DND-41 (cell line): ENCODE data around the gene FAN1.
"Not testable (repeated sequence)": the region's sequence is repeated elsewhere in the genome, so short reads cannot be mapped to it uniquely, and the experiment has no call there.

ENCODE experiments used
- ATAC-seq: fragments of 200-7000 bp; cut with Tn5 transposase; 3 replicates; pipeline ENCODE4 v1.9.1; 2021; ENCODE audit warnings: low read depth; ENCODE audit not compliant: insufficient read depth
- DNase-seq: peaks from one replicate; pipeline ENCODE4 v3.0.0-alpha.2; 2020
- H2AFZ ChIP-seq: 2 replicates; pipeline ENCODE4 v1.6.0; 2012; ENCODE audit warnings: low read depth, low read length
- H3K27ac ChIP-seq: 2 replicates; pipeline ENCODE4 v1.5.1; 2012; ENCODE audit warnings: low read length, inconsistent platforms
- H3K27me3 ChIP-seq: fragments of 200-600 bp; sonication (generic); 2 replicates; pipeline ENCODE4 v1.6.0; 2012; ENCODE audit warnings: low read length, mild to moderate bottlenecking, inconsistent platforms; ENCODE audit not compliant: insufficient read depth, poor library complexity
- H3K36me3 ChIP-seq: 2 replicates; pipeline ENCODE4 v1.5.1; 2012; ENCODE audit warnings: low read length, inconsistent platforms; ENCODE audit not compliant: insufficient read depth
- H3K4me1 ChIP-seq: 2 replicates; pipeline ENCODE4 v1.5.1; 2012; ENCODE audit warnings: mild to moderate bottlenecking, low read length; ENCODE audit not compliant: insufficient read depth
- H3K4me2 ChIP-seq: 2 replicates; pipeline ENCODE4 v1.6.0; 2012; ENCODE audit warnings: mild to moderate bottlenecking, moderate library complexity, low read length, inconsistent platforms; ENCODE audit not compliant: insufficient read depth
- H3K4me3 ChIP-seq, 2 experiments: fragments of 200-600 bp in 1 of 2; shearing (Covaris generic) in 1 of 2; 2 replicates each; pipeline ENCODE4 v1.5.1; 2012 to 2016; ENCODE audit warnings: inconsistent platforms in 2 of 2, low read length in 2 of 2, mild to moderate bottlenecking in 2 of 2, low read depth in 1 of 2, moderate library complexity in 1 of 2
- H3K79me2 ChIP-seq: 2 replicates; pipeline ENCODE4 v1.6.0; 2012; ENCODE audit warnings: low read length, inconsistent platforms; ENCODE audit not compliant: insufficient read depth
- H3K9ac ChIP-seq: 2 replicates; pipeline ENCODE4 v1.6.0; 2012; ENCODE audit warnings: low read depth, mild to moderate bottlenecking, inconsistent platforms, low read length, moderate library complexity
- H3K9me3 ChIP-seq: 2 replicates; pipeline ENCODE4 v1.5.1; 2012; ENCODE audit warnings: low read length, moderate library complexity, mild to moderate bottlenecking, inconsistent platforms; ENCODE audit not compliant: insufficient read depth, severe bottlenecking
- H4K20me1 ChIP-seq: 2 replicates; pipeline ENCODE4 v1.6.0; 2012; ENCODE audit warnings: low read length; ENCODE audit not compliant: insufficient read depth
- EZH2 ChIP-seq: IDR thresholded peaks from 3 replicates; pipeline ENCODE4 v1.6.1; 2012; ENCODE audit warnings: borderline replicate concordance, low read depth, mild to moderate bottlenecking, moderate library complexity, low read length, inconsistent platforms; ENCODE audit not compliant: severe bottlenecking
- TF ChIP-seq, protein P1 (sequence below): IDR thresholded peaks from 2 replicates; pipeline ENCODE4 v1.5.1; 2012; ENCODE audit warnings: borderline replicate concordance, low read length, moderate library complexity, mild to moderate bottlenecking; ENCODE audit not compliant: poor library complexity, severe bottlenecking; ENCODE audit errors: extremely low read depth

Gene FAN1

DNA sequence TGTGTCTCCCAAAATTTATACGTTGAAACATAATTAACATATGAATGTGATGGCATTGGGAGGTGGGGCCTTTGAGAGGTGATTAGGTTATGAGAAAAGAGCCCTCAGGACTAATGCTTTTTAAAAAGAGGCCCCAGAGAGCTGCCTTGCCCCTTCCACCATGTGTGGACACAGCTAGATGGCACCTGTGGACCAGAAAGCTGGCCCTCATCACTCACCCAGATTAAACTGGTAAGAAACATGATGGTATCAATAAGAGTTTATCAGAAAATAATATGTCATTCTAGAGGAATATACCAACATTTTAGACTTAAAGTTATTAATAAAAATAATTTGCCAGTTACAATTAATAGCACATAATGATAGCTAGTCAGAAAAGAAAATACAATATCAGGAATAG, 25.2 kb upstream of the FAN1 start:
- Histone ChIP-seq H3K4me3 (no peak overlapping the region), H3K4me1 (no peaks in the 10 kb centered on the region), H2AFZ (no peak overlapping the region), H4K20me1 (peaks cover 4% of the 10 kb centered on the region; the same call in 1 of the 2 replicates), H3K27ac (no peak overlapping the region), H3K4me2 (no peak overlapping the region), H3K79me2 (peaks cover 47% of the 10 kb centered on the region; the same call in 1 of the 2 replicates), H3K9me3 (no peaks in the 10 kb centered on the region), H3K36me3 (peaks cover 24% of the 10 kb centered on the region), H3K9ac (no peak overlapping the region), H3K27me3 (no peaks in the 10 kb centered on the region)
- DNase-seq (no peak), ATAC-seq (no peak)
- TF ChIP-seq, protein P1, sequence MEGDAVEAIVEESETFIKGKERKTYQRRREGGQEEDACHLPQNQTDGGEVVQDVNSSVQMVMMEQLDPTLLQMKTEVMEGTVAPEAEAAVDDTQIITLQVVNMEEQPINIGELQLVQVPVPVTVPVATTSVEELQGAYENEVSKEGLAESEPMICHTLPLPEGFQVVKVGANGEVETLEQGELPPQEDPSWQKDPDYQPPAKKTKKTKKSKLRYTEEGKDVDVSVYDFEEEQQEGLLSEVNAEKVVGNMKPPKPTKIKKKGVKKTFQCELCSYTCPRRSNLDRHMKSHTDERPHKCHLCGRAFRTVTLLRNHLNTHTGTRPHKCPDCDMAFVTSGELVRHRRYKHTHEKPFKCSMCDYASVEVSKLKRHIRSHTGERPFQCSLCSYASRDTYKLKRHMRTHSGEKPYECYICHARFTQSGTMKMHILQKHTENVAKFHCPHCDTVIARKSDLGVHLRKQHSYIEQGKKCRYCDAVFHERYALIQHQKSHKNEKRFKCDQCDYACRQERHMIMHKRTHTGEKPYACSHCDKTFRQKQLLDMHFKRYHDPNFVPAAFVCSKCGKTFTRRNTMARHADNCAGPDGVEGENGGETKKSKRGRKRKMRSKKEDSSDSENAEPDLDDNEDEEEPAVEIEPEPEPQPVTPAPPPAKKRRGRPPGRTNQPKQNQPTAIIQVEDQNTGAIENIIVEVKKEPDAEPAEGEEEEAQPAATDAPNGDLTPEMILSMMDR: no peak
- no peak for TF ChIP-seq EZH2

DNA sequence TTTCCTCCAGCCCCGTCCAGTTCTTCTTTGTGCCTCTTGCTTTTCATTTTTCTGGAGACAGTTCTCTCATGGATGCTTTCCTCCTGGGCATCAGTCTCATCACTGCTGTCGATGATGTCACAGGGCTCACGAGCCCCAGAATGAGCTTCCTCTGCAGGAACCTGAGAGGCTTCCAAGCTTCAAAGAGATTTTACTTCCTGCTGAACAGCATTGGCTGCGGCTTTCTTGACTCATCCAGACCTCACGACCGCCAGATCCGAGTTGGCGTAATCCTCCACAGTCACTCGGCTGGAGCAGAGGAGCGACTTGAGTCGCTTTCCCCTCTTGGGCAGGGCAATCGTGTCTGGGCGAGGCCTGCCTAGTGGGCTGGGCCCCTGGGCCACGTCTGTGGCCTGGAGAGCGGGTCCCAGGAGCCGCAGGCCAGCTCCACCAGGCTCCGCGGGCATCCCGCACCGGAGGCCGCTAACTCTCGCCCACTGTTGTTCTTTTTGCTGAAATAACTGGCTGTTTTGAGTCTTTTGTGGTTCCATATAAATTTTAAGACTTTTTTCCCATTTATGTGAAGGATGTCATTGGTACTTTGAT, 20.8 kb upstream of the FAN1 start:
- no peak for DNase-seq
- Histone ChIP-seq H2AFZ (no peak overlapping the region), H3K27me3 (no peaks in the 10 kb centered on the region), H3K4me3 (no peak overlapping the region), H3K9ac (no peak overlapping the region), H4K20me1 (peaks cover 9% of the 10 kb centered on the region; the same call in 1 of the 2 replicates), H3K4me1 (no peaks in the 10 kb centered on the region), H3K36me3 (peaks cover 22% of the 10 kb centered on the region; the same call in 1 of the 2 replicates), H3K4me2 (no peak overlapping the region), H3K9me3 (no peaks in the 10 kb centered on the region), H3K79me2 (peaks cover 37% of the 10 kb centered on the region; the same call in 1 of the 2 replicates), H3K27ac (no peak overlapping the region)
- ATAC-seq: no peak
- TF ChIP-seq, protein P1: no peak
- TF ChIP-seq EZH2: no peak

DNA sequence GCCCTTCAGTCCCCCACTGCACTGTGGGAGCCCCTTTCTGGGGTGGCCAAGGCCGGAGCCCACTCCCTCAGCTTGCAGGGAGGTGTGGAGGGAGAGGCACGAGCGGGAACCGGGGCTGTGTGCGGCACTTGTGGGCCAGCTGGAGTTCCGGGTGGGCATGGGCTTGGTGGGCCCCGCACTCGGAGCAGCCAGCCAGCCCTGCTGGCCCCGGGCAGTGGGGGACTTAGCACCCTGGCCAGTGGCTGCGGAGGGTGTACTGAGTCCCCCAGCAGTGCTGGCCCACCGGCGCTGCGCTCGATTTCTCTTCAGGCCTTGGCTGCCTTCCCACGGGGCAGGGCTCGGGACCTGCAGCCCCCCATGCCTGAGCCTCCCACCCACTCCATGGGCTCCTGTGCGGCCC, 20.0 kb upstream of the FAN1 start:
- not testable (repeated sequence) for DNase-seq, H3K27ac ChIP-seq, H3K4me2 ChIP-seq, H3K9me3 ChIP-seq, H3K9ac ChIP-seq, H3K27me3 ChIP-seq, H3K4me3 ChIP-seq, H2AFZ ChIP-seq, H4K20me1 ChIP-seq, H3K4me1 ChIP-seq, ATAC-seq
- Histone ChIP-seq H3K36me3 (peaks cover 22% of the 10 kb centered on the region; the same call in 1 of the 2 replicates), H3K79me2 (peaks cover 35% of the 10 kb centered on the region; the same call in 1 of the 2 replicates)

DNA sequence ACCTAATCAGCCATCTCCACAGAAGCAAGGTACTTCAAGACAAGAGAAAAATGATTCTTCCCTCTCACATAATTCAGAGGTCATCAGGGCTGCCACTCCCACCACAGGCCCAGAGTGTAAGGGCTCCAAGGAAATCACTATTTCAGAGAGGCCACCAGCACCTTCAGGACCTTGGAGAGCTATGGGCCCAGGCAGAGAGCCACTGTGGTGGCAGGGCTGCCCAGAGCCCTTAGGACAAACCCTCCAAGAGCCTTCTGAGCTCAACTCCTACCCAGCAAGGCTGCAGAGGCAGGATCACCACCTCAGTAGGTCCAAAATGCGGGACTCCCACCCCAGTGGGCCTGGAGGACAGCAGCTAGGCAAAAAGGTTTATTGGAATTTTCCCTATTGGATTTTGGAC, 17.9 kb upstream of the FAN1 start:
- Histone ChIP-seq H2AFZ (no peak overlapping the region), H3K36me3 (peaks cover 18% of the 10 kb centered on the region; the same call in 1 of the 2 replicates), H3K9ac (no peak overlapping the region), H3K4me2 (no peak overlapping the region), H3K4me1 (no peaks in the 10 kb centered on the region), H3K79me2 (peaks cover 21% of the 10 kb centered on the region; the same call in 1 of the 2 replicates), H4K20me1 (peaks cover 9% of the 10 kb centered on the region; the same call in 1 of the 2 replicates), H3K27me3 (no peaks in the 10 kb centered on the region), H3K4me3 (no peak overlapping the region), H3K27ac (no peak overlapping the region), H3K9me3 (no peaks in the 10 kb centered on the region)
- ATAC-seq (no peak; the same call in 2 of the 3 replicates), DNase-seq (no peak)
- TF ChIP-seq EZH2: no peak
- TF ChIP-seq, protein P1: no peak
